ENCODE measurements around the gene SLC35A3. TPM values are rescaled to one million over a fixed set of nuclear protein-coding genes. Genes with fewer than 3 reads are reported as not detected.
A peak's percentile ranks its signal among the peaks of the same experiment; 100 is the strongest.

The SLC35A3 gene
- total RNA-seq, 1 donor from 2014 or later: 16.5 TPM

- Mint-ChIP-seq H3K9me3 (ENCODE audit: low read depth) (no peaks in the 10 kb centered on the region), H3K27ac (no peak overlapping the region), H3K27me3 (no peaks in the 10 kb centered on the region), H3K4me3 (ENCODE audit: low read depth) (no peak overlapping the region), H3K4me1 (ENCODE audit: low read depth) (peaks cover 10% of the 10 kb centered on the region), H3K36me3 (ENCODE audit: insufficient read depth) (no peaks in the 10 kb centered on the region)
- DNase-seq (ENCODE audit: low spot score, unreplicated experiment): no peak
- TF ChIP-seq CTCF (IDR thresholded peaks at IDR 0.05; ENCODE audit: unreplicated experiment): peak; percentile 55
These were observed 64.7 kb downstream of the SLC35A3 start for GRCh38 chr1:100034470-100034869.

- TF ChIP-seq CTCF (IDR thresholded peaks at IDR 0.05; ENCODE audit: unreplicated experiment): no peak
- Mint-ChIP-seq H3K27ac (peak overlapping the region; percentile 11), H3K27me3 (no peaks in the 10 kb centered on the region), H3K4me1 (ENCODE audit: low read depth) (peaks cover 16% of the 10 kb centered on the region), H3K36me3 (ENCODE audit: insufficient read depth) (no peaks in the 10 kb centered on the region), H3K4me3 (ENCODE audit: low read depth) (no peak overlapping the region), H3K9me3 (ENCODE audit: low read depth) (no peaks in the 10 kb centered on the region)
- DNase-seq (ENCODE audit: low spot score, unreplicated experiment): no peak
These were observed 65.4 kb downstream of the SLC35A3 start for GRCh38 chr1:100035214-100035613.

GRCh38 chr1:100036718-100037655 lies 67.2 kb downstream of the SLC35A3 start:
- H3K36me3 Mint-ChIP-seq (ENCODE audit: insufficient read depth): no peaks in the 10 kb centered on the region
- H3K9me3 Mint-ChIP-seq (ENCODE audit: low read depth): no peaks in the 10 kb centered on the region
- no peak for TF ChIP-seq CTCF (IDR thresholded peaks at IDR 0.05; ENCODE audit: unreplicated experiment)
- no peaks in the 10 kb centered on the region for H3K27me3 Mint-ChIP-seq
- no peak for DNase-seq (ENCODE audit: low spot score, unreplicated experiment)
- peak overlapping the region; percentile 96 for H3K4me3 Mint-ChIP-seq (ENCODE audit: low read depth)
- peak overlapping the region; percentile 99 for H3K27ac Mint-ChIP-seq
- peaks cover 16% of the 10 kb centered on the region for H3K4me1 Mint-ChIP-seq (ENCODE audit: low read depth)

- Mint-ChIP-seq H3K9me3 (ENCODE audit: low read depth) (no peaks in the 10 kb centered on the region), H3K4me1 (ENCODE audit: low read depth) (peaks cover 18% of the 10 kb centered on the region), H3K36me3 (ENCODE audit: insufficient read depth) (no peaks in the 10 kb centered on the region), H3K27ac (peak overlapping the region; percentile 99), H3K27me3 (no peaks in the 10 kb centered on the region), H3K4me3 (ENCODE audit: low read depth) (peak overlapping the region; percentile 96)
- DNase-seq (ENCODE audit: low spot score, unreplicated experiment): no peak
- TF ChIP-seq CTCF (IDR thresholded peaks at IDR 0.05; ENCODE audit: unreplicated experiment): no peak
These were observed 67.8 kb downstream of the SLC35A3 start for GRCh38 chr1:100037656-100037926.

- Mint-ChIP-seq H3K4me3 (ENCODE audit: low read depth) (peak overlapping the region; percentile 96), H3K4me1 (ENCODE audit: low read depth) (peaks cover 19% of the 10 kb centered on the region), H3K27me3 (no peaks in the 10 kb centered on the region), H3K36me3 (ENCODE audit: insufficient read depth) (peaks cover 2% of the 10 kb centered on the region), H3K9me3 (ENCODE audit: low read depth) (no peaks in the 10 kb centered on the region), H3K27ac (peak overlapping the region; percentile 99)
- DNase-seq (ENCODE audit: low spot score, unreplicated experiment): peak; percentile 73
- no peak for TF ChIP-seq CTCF (IDR thresholded peaks at IDR 0.05; ENCODE audit: unreplicated experiment)
These were observed 68.3 kb downstream of the SLC35A3 start for GRCh38 chr1:100037927-100038659.
